H7 (cell line): Measurements from ENCODE around the gene SLC7A8. TPM values are rescaled to one million over a fixed set of nuclear protein-coding genes. Genes with fewer than 3 reads are reported as not detected.

ENCODE experiments used
- DNase-seq: peaks from one replicate; pipeline ENCODE4 v3.0.0; 2012
- H3K27me3 ChIP-seq: 2 replicates; pipeline ENCODE4 v1.6.0; 2011; ENCODE audit warnings: mild to moderate bottlenecking, low read length; ENCODE audit not compliant: control insufficient read depth, insufficient read depth
- H3K36me3 ChIP-seq: replicated peaks from 2 replicates; pipeline ENCODE4 v1.5.1; 2011; ENCODE audit warnings: low read length; ENCODE audit not compliant: control insufficient read depth, insufficient read depth
- H3K4me3 ChIP-seq: 2 replicates; pipeline ENCODE4 v1.5.1; 2011; ENCODE audit warnings: low read depth, mild to moderate bottlenecking, control low read depth, low read length, moderate library complexity; ENCODE audit not compliant: insufficient read depth
- total RNA-seq: library from RNA; depleted of rRNA; stranded (reverse); fragments of >200 nt; shearing (Covaris generic); gene quantifications from 2 replicates; pipeline ENCODE4 v1.2.3, GENCODE V29; 2014; rRNA removed

Gene SLC7A8
- total RNA-seq, 1 experiment from 2014 or later, result 66.7 TPM

DNA sequence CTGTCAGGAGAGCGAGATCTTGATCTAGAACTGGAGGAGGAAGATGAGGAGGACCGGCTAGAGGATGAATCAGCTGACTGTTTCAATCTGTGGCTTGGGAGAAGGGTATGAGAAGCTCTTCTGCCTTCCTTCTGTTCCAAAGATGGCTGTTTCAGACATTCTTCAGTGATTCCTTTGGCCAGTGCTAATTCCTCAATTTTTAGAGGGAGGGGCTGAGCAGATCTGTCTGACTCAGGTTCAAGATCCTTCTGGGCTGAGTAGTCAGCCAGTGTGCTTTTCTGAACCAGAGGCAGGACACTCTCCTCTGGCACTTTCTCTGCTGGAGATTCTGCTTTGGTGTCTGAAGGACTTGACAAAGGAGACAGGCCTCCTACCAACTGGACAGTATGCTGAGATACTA, 103.7 kb downstream of the SLC7A8 start:
- no peak for DNase-seq
- Histone ChIP-seq H3K27me3 (no peaks in the 10 kb centered on the region), H3K36me3 (peaks cover 46% of the 10 kb centered on the region), H3K4me3 (no peak overlapping the region)

DNA sequence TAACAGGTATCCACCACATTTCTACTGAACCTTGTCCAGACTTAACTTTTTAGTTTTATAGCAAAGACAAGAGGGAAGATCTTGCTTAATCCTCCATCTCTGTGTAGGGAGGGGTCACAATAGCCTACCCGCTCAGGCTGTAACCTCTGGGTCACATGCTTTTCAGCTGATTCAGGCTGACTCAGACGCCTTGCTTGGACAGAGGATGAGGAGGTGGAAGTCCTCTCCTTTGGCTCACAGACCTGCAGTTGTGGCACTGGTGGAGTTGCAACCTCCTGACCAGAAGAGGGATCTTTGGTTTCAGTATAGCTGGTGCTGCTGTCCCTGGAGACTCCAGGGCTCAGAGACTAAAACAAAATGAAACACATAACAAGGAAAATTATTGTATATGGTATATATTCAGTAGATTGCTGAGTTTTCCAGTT, 104.8 kb downstream of the SLC7A8 start:
- no peak for DNase-seq
- Histone ChIP-seq H3K36me3 (peaks cover 46% of the 10 kb centered on the region), H3K4me3 (no peak overlapping the region), H3K27me3 (no peaks in the 10 kb centered on the region)

DNA sequence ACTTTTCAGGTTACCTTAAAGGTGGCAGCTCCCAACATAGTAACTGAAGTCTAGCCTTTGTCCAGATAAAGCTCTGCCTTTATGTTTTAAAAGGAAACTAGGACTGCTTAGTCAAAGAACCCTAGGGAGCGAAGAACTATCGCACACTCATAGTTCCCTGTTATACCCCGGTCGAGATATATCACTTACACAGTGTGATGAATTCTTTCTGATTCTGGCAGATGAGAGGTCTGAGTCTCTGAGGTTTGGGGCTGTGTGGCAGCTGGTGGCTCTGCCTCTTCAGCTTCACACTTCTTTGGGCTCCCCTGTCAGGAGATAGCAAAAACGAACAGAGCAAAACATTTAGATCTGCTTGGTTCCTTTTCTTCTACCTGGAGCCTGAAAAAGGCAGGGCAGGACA, 105.5 kb downstream of the SLC7A8 start:
- Histone ChIP-seq H3K4me3 (no peak overlapping the region), H3K36me3 (peaks cover 48% of the 10 kb centered on the region), H3K27me3 (no peaks in the 10 kb centered on the region)
- no peak for DNase-seq

DNA sequence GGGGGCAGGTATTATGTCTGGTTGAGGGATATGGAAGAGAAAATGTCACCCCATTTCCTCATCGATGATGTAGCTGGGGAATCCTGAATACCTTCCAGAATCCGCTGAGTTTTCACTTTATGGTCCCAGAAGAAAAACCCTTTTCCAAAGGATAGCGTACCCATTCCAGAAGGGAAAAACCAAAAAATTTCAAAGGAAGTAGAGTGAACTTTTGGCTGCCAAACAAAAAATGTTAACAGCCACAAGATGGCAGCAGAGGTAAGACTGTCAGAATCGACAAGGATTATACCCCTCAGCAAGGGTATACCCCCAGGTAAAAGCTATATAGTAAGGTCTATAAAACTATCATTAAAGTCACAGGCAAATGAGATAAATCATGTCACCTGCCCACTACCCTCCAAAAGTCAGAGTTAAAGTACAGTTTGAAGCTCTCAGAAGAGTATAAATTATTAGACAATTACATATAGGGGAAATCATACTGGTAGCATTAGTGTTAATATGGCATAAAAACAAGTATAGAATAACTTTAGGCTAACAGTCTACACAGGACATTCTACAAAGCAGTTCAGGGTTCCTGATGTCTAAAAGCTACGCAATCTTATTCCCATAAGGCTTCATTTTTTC, 106.6 kb downstream of the SLC7A8 start:
- H3K27me3 ChIP-seq, result no peaks in the 10 kb centered on the region
- H3K36me3 ChIP-seq, result peaks cover 51% of the 10 kb centered on the region
- no peak overlapping the region for H3K4me3 ChIP-seq
- DNase-seq, result peak; percentile 58

Other genes with a start within 250 kb of the SLC7A8 start
- 96.5 and 104 TPM in 2 replicates for gene HAUS4, start 226.6 kb downstream of the SLC7A8 start, total RNA-seq
- 27.0 and 27.5 TPM in 2 replicates for gene AJUBA, start 201.1 kb downstream of the SLC7A8 start, total RNA-seq
- 13.2 and 16.9 TPM in 2 replicates for gene C14orf93, start 173.5 kb downstream of the SLC7A8 start, total RNA-seq
- gene PSMB5, start 148.8 kb downstream of the SLC7A8 start, total RNA-seq, result 262 and 328 TPM in 2 replicates
- gene PSMB11, start 141.4 kb downstream of the SLC7A8 start, total RNA-seq, result not detected in 2 replicates
- 9.7 and 12.3 TPM in 2 replicates for gene CDH24, start 126.1 kb downstream of the SLC7A8 start, total RNA-seq
- 83.4 and 89.5 TPM in 2 replicates for gene ACIN1, start 88.5 kb downstream of the SLC7A8 start, total RNA-seq
- gene C14orf119, start 88.2 kb downstream of the SLC7A8 start, total RNA-seq, result 73.7 and 97.8 TPM in 2 replicates
- 0.42 TPM in 1 of 2 replicates, not detected in the other for gene CIROP, start 78.7 kb downstream of the SLC7A8 start, total RNA-seq
- 0.44 TPM in 1 of 2 replicates, not detected in the other for gene CEBPE, start 64.4 kb downstream of the SLC7A8 start, total RNA-seq
- 0.24 TPM in 1 of 2 replicates, not detected in the other for gene RNF212B, start 54.3 kb upstream of the SLC7A8 start, total RNA-seq
- 5.9 and 7.8 TPM in 2 replicates for gene HOMEZ, start 102.5 kb upstream of the SLC7A8 start, total RNA-seq
- gene PPP1R3E, start 119.2 kb upstream of the SLC7A8 start, total RNA-seq, result 1.0 and 2.0 TPM in 2 replicates
- 8.8 and 14.2 TPM in 2 replicates for gene BCL2L2, start 123.2 kb upstream of the SLC7A8 start, total RNA-seq
- 143 and 174 TPM in 2 replicates for gene PABPN1, start 137.8 kb upstream of the SLC7A8 start, total RNA-seq
- gene SLC22A17, start 169.2 kb upstream of the SLC7A8 start, total RNA-seq, result 32.9 and 37.2 TPM in 2 replicates
- 23.1 and 24.0 TPM in 2 replicates for gene EFS, start 181.5 kb upstream of the SLC7A8 start, total RNA-seq
- gene IL25, start 189.1 kb upstream of the SLC7A8 start, total RNA-seq, result 0.31 TPM in 1 of 2 replicates, not detected in the other
- 0.14 TPM in 1 of 2 replicates, not detected in the other for gene CMTM5, start 193.4 kb upstream of the SLC7A8 start, total RNA-seq
- gene MYH6, start 224.6 kb upstream of the SLC7A8 start, total RNA-seq, result 0.03 TPM in 1 of 2 replicates, not detected in the other